Left lobe of liver (tissue), 2 donors: ENCODE data around the gene AKAP9. TPM values are rescaled to one million over a fixed set of nuclear protein-coding genes. Genes with fewer than 3 reads are reported as not detected.
A peak's percentile ranks its signal among the peaks of the same experiment; 100 is the strongest.
"Not testable (repeated sequence)": the region's sequence is repeated elsewhere in the genome, so short reads cannot be mapped to it uniquely, and the experiment has no call there.

Experiments used
- ATAC-seq: fragments of 200-7000 bp; cut with Tn5 transposase; one replicate; pipeline ENCODE4 v1.9.1; 2020; ENCODE audit warnings: mild to moderate bottlenecking, moderate library complexity
- DNase-seq: peaks from one replicate; pipeline ENCODE4 v3.0.0-alpha.2; 2020; ENCODE audit warnings: low spot score
- total RNA-seq: library from RNA; stranded (reverse); gene quantifications from one replicate; pipeline ENCODE4 v1.2.1, GENCODE V29; 2021
- donor health status: DM: no; HTN: no; CAD: no; lungs with moderate emphysema.
- donor health status: DM: no; HTN: yes; CAD: no.

AKAP9 gene
- total RNA-seq, 1 donor from 2014 or later: 43.9 TPM

DNA sequence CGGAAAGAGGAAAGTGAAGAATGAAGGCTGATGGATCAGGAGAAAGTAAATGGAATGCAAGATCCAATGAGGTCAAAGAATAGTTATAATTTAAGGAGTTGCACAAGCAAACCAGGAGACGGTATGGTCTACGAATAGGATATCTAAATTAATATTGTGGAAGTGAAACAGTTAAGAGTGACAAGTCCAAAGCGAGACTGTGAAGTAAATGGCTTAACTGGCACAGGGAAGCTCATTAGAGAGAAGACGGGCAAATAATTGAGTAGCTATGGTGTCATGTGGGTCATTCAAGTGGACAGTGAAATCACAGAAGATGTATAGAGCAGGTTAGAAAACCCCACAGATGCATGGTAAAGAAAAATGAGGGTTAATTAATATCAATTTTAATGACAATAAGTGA, 190.4 kb downstream of the AKAP9 start:
- DNase-seq (no peak), ATAC-seq (no peak)

GRCh38 chr7:92131764-92132330, 191.2 kb downstream of the AKAP9 start:
- no peak for ATAC-seq
- no peak for DNase-seq

DNA sequence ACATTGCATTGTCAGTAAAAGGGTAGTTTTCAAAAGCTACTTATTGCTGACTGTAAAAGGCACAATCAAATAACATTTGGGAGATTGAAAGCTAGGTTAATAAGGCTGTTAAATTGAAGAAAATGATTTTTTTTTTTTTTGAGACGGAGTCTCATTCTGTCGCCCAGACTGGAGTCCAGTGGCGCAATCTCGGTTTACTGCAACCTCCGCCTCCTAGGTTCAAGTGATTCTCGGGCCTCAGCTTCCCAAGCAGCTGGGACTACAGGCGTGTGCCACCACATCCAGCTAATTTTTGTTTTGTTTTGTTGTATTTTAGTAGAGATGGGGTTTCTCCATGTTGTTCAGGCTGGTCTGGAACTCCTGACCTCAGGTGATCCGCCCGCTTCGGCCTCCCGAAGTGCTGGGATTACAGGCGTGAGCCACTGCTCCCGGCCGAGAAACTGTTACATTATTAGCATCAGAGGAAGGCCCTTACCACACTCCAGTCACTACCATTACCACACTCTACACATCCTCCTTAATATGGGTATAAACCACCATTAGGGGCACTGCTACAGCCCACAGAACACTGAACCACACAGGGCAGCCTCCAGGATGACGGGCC, 192.6 kb downstream of the AKAP9 start:
- no peak for DNase-seq

GRCh38 chr7:92133737-92134270, 193.1 kb downstream of the AKAP9 start:
- peak; percentile 77 for DNase-seq
- ATAC-seq: peak; percentile 59

More for the DNA sequence above, 192.6 kb downstream of the AKAP9 start:
- peak; percentile 8 for ATAC-seq

DNA sequence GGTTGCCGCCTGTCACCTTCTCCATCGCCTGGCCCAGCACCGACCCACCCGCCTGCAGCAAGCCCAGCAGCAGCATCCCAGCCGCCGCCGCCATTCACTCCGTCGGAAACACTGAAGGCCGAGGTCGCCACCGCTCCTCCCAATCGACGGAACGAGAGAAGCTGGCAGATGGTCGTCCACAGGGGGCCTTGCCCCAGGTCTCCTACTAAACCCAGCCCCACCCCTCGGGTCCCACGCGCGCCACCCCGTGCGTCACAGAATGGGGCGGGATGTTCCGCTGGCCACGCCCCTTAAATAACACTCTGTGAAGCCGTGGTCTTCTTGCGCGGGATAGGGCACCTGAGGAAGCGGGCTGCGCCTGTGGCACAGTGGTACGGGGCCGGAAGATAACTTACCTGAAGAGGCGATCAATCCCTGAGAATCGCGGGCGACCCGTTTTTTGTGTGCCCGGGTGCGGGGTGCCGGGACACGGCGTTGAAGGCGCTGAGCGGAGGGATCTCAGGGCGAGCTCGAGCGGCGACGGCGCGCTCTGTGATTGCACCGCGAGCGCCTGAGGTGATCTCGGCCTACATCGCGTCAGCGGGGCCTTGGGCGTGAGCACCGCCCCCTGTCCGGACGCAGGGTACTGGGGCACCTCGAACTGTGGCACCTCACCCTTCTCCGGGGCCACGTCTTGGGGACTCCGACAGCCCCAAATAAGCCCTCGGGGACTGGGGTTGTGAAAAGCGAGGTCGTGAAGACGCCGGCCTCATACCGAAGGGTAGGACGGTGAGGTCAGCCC, 193.8 kb downstream of the AKAP9 start, which contains the start of gene CYP51A1:
Gene CYP51A1, minus strand, starts transcription at position 207 of the 781 bp plus-strand sequence. Its CDS starts 113 bp downstream, at position 94.
- ATAC-seq: peak; percentile 91

DNA sequence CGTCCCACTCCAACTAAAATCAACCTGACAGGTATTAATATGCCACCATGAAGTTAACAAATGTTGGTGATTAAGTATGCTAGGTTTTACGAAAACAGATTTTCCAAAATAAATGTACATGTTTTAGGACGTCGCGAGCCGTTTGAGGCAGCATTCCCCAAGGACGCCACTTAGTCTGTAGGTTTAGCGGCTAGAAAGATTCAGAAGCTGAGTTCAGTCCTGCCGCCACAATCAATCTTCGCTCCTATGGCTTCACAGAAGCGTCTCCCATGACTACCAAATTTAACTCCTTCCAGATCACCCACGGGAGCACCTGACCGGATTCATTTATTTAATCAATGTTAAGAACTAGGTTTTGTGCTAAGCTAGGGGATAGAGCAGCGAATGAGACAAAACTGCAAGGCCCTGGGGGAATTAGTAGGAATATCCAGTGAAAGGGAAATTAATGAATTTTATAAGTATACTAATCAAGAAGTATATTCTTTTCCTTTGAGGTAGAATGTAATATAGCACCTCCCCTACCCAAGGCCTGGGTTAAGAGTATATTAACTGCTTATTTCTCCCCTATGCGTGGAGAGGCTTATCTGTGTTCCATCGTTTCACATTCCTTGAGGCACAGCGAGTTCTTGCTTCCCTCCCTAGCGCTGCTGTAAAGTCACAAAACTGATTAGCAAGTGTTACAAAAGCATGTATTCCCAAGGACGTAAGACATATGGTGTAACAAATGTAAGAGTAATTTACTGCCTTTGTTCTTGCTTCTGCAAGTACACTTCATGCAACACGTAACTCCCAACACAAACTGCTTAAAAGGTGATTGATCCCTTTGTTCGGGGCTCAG, 194.6 kb downstream of the AKAP9 start:
- ATAC-seq: peak; percentile 25

More for the DNA sequence above, 193.8 kb downstream of the AKAP9 start, which contains the start of gene CYP51A1:
- DNase-seq: peak; percentile 95

GRCh38 chr7:92137557-92137956, 196.9 kb downstream of the AKAP9 start:
- no peak for DNase-seq
- ATAC-seq: no peak

More for the DNA sequence above, 194.6 kb downstream of the AKAP9 start:
- DNase-seq: peak; percentile 46

- DNase-seq (no peak), ATAC-seq (no peak)
Measured at GRCh38 chr7:92141161-92141560, 200.5 kb downstream of the AKAP9 start.

DNA sequence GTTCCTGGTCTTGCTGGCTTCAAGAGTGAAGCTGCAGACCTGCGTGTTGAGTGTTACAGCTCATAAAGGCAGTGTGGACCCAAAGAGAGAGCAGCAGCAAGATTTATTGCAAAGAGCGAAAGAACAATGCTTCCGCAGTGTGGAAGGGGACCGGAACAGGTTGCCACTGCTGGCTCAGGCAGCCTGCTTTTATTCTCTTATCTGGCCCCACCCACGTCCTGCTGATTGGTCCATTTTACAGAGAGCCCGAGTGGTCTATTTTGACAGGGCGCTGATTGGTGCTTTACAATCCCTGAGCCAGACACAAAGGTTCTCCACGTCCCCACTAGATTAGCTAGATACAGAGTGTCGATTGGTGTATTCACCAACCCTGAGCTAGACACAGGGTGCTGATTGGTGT, 202.1 kb downstream of the AKAP9 start:
- not testable (repeated sequence) for ATAC-seq, DNase-seq

DNA sequence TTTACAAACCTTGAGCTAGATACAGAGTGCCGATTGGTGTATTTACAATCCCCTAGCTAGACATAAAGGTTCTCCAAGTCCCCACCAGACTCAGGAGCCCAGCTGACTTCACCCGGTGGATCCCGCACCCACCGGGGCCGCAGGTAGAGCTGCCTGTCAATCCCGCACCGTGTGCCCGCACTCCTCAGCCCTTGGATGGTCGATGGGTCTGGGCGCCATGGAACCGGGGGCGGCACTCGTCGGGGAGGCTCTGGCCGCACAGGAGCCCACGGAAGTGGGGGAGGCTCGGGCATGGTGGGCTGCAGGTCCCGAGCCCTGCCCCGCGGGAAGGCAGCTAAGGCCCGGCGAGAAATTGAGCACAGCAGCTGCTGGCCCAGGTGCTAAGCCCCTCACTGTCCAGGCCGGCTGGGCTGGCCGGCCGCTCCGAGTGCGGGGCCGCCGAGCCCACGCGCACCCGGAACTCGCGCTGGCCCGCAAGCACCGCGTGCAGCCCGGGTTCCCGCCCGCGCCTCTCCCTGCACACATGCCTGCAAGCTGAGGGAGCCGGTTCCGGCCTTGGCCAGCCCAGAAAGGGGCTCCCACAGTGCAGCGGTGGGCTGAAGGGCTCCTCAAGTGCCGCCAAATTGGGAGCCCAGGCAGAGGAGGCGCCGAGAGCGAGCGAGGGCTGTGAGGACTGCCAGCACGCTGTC, 202.7 kb downstream of the AKAP9 start:
- ATAC-seq, DNase-seq: not testable (repeated sequence)

GRCh38 chr7:92149736-92150239, 209.1 kb downstream of the AKAP9 start:
- DNase-seq (no peak), ATAC-seq (no peak)

DNA sequence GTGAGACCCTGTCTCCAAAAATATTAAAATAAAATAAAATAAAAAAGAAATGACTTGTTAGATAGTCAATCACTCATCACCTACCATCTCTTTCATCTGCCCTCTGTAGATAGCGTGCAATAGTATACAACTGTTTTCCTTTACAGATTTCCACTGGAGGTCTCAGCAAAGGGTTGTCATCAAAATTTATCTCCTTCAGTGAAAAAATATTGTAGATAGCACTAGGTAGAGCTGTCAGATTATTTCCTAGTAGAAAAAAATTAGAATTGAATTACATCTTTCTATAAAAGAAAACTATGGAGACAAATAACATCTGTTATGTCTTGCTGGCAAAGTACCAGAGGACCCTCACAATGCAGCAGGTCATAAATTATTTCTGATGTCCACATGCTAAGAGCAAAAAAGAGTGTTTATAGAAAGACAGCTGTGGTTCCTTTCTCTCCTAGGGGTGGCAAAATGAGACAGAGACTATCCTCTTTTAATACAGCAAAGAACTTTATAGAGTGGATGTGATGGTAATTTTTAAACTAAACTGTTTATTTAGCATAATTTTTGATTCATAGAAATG, 209.9 kb downstream of the AKAP9 start:
- ATAC-seq: no peak
- no peak for DNase-seq

GRCh38 chr7:92155108-92155739, 214.6 kb downstream of the AKAP9 start:
- ATAC-seq (no peak), DNase-seq (no peak)

- no peak for ATAC-seq
- no peak for DNase-seq
Measured at GRCh38 chr7:92156990-92157389, 216.3 kb downstream of the AKAP9 start.

DNA sequence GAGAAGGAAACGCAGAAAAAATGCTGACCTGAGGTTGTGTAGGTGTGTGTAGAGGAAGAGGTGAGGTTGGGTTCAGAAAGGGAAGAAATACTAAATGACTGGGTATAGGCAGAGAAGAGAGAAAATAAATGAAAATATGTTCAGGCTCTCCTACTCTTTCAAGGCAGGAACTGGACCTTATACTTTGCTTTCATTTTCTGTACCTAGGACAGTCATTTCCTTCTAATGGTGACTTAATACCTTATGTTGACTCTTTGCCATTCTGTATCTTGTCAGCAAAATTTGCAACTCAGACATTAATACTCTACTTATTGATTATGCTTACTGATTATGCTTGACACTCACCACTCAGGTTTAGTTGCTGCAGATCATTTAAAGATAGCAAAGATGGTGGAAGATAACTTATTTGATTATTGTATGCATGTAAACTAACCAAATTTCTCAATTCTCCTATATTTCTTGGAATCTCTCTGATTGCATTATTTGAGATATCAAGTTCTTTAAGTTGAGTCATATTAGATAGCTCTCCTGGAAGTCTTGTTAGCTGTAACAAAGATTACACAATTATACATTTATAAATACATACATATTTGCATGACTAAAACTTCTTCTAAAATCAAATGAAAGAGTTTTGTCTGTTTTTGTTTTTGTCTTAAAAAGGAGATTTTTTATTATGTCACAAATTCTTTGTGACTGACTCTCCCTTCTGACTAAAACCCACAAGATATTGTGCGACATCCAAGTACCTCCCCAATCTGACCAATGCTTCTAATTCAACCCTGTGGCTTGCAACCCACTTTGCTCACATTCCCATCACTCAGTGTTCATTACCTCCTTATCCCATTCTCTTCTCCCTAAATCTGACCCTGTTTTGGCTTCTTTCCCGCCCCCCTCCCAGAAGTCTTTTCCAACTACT, 218.3 kb downstream of the AKAP9 start:
- DNase-seq (no peak), ATAC-seq (no peak)
